ENCODE results near the gene PHAX.

The PHAX gene

DNA sequence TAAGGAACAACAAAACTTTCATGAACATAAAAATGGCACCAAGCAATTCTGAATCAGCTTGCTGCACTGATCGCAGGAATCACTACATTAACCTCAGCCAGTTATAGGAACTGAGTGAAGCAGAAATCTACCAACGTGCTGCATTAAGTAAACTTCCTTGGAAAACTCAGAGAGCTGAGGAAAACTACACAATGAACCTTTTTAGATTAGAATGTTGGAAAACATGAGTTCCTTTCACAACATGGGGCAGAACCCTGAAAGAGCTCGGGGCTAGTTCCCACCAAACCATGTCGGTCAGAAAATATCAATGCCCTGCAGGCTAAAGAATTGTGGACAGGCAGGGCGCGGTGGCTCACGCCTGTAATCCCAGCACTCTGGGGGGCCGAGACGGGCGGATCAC is 25.1 kb upstream of the PHAX start:
- Histone ChIP-seq H3K4me3 (replicated peaks; ENCODE audit: low read depth, low read length) (no peak overlapping the region), H3K36me3 (ENCODE audit: control insufficient read depth, insufficient read depth, low read length) (no peaks in the 10 kb centered on the region), H3K27me3 (replicated peaks; ENCODE audit: control insufficient read depth, insufficient read depth, low read length) (no peaks in the 10 kb centered on the region)
- TF ChIP-seq, protein P1, sequence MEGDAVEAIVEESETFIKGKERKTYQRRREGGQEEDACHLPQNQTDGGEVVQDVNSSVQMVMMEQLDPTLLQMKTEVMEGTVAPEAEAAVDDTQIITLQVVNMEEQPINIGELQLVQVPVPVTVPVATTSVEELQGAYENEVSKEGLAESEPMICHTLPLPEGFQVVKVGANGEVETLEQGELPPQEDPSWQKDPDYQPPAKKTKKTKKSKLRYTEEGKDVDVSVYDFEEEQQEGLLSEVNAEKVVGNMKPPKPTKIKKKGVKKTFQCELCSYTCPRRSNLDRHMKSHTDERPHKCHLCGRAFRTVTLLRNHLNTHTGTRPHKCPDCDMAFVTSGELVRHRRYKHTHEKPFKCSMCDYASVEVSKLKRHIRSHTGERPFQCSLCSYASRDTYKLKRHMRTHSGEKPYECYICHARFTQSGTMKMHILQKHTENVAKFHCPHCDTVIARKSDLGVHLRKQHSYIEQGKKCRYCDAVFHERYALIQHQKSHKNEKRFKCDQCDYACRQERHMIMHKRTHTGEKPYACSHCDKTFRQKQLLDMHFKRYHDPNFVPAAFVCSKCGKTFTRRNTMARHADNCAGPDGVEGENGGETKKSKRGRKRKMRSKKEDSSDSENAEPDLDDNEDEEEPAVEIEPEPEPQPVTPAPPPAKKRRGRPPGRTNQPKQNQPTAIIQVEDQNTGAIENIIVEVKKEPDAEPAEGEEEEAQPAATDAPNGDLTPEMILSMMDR (IDR thresholded peaks at IDR 0.05; ENCODE audit: insufficient read depth, low read length, poor library complexity, severe bottlenecking) = no peak
- DNase-seq (ENCODE audit: extremely low read depth, insufficient read length) = no peak

DNA sequence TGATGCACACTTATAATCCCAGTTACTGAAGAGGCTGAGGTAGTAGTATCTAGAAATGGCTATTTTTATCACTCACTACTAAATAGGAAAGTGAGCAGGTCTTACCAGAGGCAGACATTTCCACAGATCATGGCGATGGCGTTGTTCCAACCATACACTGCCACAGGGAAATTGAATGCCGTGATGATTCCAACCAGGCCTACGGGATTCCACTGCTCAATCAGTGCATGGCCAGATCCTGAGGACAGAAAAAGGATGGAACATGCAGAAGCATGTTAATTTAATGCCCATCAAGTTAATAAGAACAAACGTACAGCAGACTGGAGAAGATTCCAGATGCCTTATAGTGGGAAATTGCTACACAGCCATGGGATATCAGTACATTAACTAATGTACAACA is 23.8 kb upstream of the PHAX start:
- TF ChIP-seq, protein P1 (IDR thresholded peaks at IDR 0.05; ENCODE audit: insufficient read depth, low read length, poor library complexity, severe bottlenecking) = no peak
- H3K36me3 ChIP-seq (ENCODE audit: control insufficient read depth, insufficient read depth, low read length) = no peaks in the 10 kb centered on the region
- no peak for DNase-seq (ENCODE audit: extremely low read depth, insufficient read length)
- no peak overlapping the region for H3K4me3 ChIP-seq (replicated peaks; ENCODE audit: low read depth, low read length)
- H3K27me3 ChIP-seq (replicated peaks; ENCODE audit: control insufficient read depth, insufficient read depth, low read length) = no peaks in the 10 kb centered on the region

DNA sequence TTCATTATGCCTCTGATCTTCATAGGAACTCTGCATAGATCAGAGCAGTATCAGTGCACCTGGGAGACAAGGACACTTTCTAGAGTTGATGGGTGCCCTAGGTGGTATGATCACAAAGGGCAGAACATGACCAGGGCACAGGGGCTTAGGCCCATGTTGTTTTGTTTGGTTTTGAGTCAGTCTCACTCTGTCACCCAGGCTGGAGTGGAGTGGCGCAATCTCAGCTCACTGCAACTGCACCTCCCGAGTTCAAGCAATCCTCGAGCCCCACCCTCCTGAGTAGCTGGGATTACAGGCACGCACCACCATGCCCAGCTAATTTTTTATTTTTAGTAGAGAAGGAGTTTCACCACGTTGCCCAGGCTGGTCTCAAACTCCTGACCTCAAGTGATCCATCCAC is 23.3 kb upstream of the PHAX start:
- Histone ChIP-seq H3K27me3 (replicated peaks; ENCODE audit: control insufficient read depth, insufficient read depth, low read length) (no peaks in the 10 kb centered on the region), H3K4me3 (replicated peaks; ENCODE audit: low read depth, low read length) (no peak overlapping the region), H3K36me3 (ENCODE audit: control insufficient read depth, insufficient read depth, low read length) (no peaks in the 10 kb centered on the region)
- DNase-seq (ENCODE audit: extremely low read depth, insufficient read length) = no peak
- TF ChIP-seq, protein P1 (IDR thresholded peaks at IDR 0.05; ENCODE audit: insufficient read depth, low read length, poor library complexity, severe bottlenecking) = no peak

DNA sequence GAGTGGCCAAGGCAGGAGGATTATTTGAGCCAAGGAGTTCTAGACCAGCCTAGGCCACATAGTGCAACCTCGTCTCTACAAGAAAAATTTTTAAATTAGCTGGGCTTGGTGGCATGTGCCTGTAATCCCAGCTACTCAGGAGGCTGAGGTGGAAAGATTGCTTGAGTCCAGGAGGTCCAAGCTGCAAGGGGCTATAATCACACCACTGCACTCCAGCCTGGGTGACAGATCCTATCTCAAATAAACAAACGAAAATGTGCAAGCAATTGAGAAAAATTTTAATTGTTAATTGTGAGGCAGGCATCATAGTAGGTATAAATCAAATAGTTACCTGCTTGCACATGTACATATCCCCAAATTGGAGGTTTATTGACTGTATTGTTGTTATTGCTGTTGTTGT is 21.0 kb upstream of the PHAX start:
- DNase-seq (ENCODE audit: extremely low read depth, insufficient read length) = no peak
- no peak overlapping the region for H3K4me3 ChIP-seq (replicated peaks; ENCODE audit: low read depth, low read length)
- TF ChIP-seq, protein P1 (IDR thresholded peaks at IDR 0.05; ENCODE audit: insufficient read depth, low read length, poor library complexity, severe bottlenecking) = no peak
- H3K36me3 ChIP-seq (ENCODE audit: control insufficient read depth, insufficient read depth, low read length) = no peaks in the 10 kb centered on the region
- H3K27me3 ChIP-seq (replicated peaks; ENCODE audit: control insufficient read depth, insufficient read depth, low read length) = no peaks in the 10 kb centered on the region

DNA sequence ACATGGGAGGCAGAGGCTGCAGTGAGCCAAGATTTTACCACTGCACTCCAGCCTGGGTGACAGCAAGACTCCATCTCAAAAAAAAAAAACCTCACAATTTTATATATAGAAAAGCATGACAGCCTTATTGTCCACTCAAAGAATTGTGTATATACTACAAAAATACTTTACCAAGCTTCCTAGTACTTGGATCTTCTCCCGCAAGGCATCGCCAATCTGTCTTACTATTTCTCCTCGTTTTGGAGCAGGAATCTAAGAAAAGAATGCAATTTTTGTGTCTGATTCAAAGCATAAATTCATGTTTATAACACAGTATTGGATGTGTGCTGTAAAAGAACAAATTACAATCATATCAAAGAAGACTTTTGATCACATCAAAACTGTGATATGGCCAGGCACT is 17.0 kb upstream of the PHAX start:
- no peaks in the 10 kb centered on the region for H3K27me3 ChIP-seq (replicated peaks; ENCODE audit: control insufficient read depth, insufficient read depth, low read length)
- no peak for DNase-seq (ENCODE audit: extremely low read depth, insufficient read length)
- TF ChIP-seq, protein P1 (IDR thresholded peaks at IDR 0.05; ENCODE audit: insufficient read depth, low read length, poor library complexity, severe bottlenecking) = no peak
- H3K4me3 ChIP-seq (replicated peaks; ENCODE audit: low read depth, low read length) = no peak overlapping the region
- H3K36me3 ChIP-seq (ENCODE audit: control insufficient read depth, insufficient read depth, low read length) = no peaks in the 10 kb centered on the region
